Parathyroid adenoma (tissue), 2 donors: ENCODE measurements around the gene SCAMP4.

Source experiments
- H2AFZ ChIP-seq: fragments of 300-600 bp; sonication (generic); one replicate; pipeline ENCODE4 v1.7.0; 2017; ENCODE audit warnings: antibody characterized with exemption, mild to moderate bottlenecking
- H3K27ac ChIP-seq: fragments of 300-600 bp; sonication (generic); one replicate; pipeline ENCODE4 v1.7.0; 2017
- H3K27me3 ChIP-seq: fragments of 300-600 bp; sonication (generic); one replicate; pipeline ENCODE4 v1.7.0; 2017; ENCODE audit warnings: low read length; ENCODE audit not compliant: control insufficient read depth, insufficient read depth
- H3K36me3 ChIP-seq: fragments of 300-600 bp; sonication (generic); one replicate; pipeline ENCODE4 v1.7.0; 2017; ENCODE audit warnings: low read length; ENCODE audit not compliant: control insufficient read depth, insufficient read depth
- H3K4me1 ChIP-seq: fragments of 300-600 bp; sonication (generic); one replicate; pipeline ENCODE4 v1.7.0; 2017; ENCODE audit warnings: control low read depth
- H3K4me2 ChIP-seq: fragments of 300-600 bp; sonication (generic); one replicate; pipeline ENCODE4 v1.7.0; 2017; ENCODE audit warnings: low read length
- H3K4me3 ChIP-seq: fragments of 300-600 bp; sonication (generic); one replicate; pipeline ENCODE4 v1.7.0; 2017; ENCODE audit warnings: low read depth, low read length
- H3K79me2 ChIP-seq: fragments of 300-600 bp; sonication (generic); one replicate; pipeline ENCODE4 v1.7.0; 2017; ENCODE audit warnings: control low read depth
- H3K9ac ChIP-seq: fragments of 300-600 bp; sonication (generic); one replicate; pipeline ENCODE4 v1.7.0; 2017; ENCODE audit warnings: mild to moderate bottlenecking
- H3K9me3 ChIP-seq: fragments of 300-600 bp; sonication (generic); one replicate; pipeline ENCODE4 v1.7.0; 2017; ENCODE audit warnings: low read length; ENCODE audit not compliant: control insufficient read depth
- CTCF ChIP-seq: fragments of 300-600 bp; sonication (generic); IDR thresholded peaks from one replicate; pipeline ENCODE4 v1.7.0; 2017; ENCODE audit warnings: antibody characterized with exemption, mild to moderate bottlenecking
- donor health status: primary hyperparathyroidism.

The SCAMP4 gene

DNA sequence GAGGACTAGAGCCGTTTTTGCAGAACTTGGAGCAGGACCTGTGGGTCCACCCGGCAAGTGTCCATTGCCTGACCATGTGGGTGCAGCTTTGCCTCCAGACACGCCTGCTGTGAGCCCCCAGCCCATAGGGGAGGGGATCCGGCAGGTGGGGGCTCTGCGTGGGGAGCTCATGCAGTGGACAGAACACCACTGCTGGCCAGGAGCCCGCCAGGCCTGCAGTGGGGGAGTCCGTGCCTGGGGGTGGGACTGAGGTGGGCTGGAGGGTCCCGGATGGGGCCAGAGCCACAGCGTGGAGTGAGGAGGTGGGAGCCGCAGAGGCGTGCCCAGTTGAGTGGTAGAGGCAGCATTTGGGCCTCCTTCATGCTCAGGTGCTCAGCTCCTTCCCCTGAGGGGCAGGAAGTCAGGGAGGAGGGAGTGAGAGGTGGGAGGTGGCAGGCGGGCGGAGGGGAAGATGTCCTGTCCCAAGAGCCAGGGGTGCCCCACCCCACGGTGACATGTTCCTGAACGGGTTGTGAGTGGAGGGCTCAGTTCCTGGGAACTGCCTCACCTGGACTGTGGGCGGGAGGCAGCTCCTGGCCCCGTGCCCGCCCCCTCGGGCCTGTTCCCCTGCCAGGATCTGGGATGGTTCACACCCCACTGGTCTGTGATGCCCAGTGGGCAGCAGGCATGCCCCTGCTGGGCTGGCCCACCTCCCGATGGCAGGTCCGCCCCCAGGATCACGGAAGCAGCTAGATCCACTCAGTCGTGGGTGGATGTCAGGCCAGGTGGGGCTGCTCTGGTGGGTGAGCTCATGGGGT is 8.8 kb downstream of the SCAMP4 start:
- H3K79me2 ChIP-seq = peaks cover 2% of the 10 kb centered on the region
- no peaks in the 10 kb centered on the region for H3K36me3 ChIP-seq
- no peak for TF ChIP-seq CTCF
- no peaks in the 10 kb centered on the region for H3K9me3 ChIP-seq
- H3K27me3 ChIP-seq = no peaks in the 10 kb centered on the region
- H3K4me2 ChIP-seq = no peak overlapping the region
- H3K27ac ChIP-seq = no peak overlapping the region
- no peak overlapping the region for H3K9ac ChIP-seq
- no peak overlapping the region for H2AFZ ChIP-seq
- H3K4me1 ChIP-seq = peaks cover 4% of the 10 kb centered on the region
- no peak overlapping the region for H3K4me3 ChIP-seq

DNA sequence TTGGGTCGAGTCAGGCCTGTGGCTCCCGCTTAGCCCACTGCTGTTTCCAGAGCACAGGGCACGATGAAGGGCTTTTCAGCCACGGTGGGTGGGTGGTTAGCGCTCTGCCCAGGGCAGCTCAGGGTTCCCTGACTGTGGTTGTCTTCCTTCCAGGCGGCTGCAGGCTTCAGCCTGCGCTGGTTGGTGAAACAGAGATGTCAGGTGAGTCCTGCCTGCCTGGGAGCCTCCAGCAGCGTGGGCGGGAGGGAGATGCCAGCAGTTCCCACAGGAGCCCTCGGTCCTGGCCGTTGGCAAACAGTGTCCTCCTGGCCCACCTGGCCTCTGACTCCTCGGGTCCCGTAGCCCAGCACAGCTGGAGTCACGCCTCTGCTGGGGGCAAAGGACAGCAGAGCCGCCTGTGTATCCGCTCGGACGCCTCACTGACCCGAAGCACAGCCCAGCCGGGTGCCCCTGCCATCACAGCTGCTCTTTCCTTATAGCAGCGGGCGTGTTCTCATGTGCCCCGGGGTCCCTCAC is 9.7 kb downstream of the SCAMP4 start:
- Histone ChIP-seq H3K36me3 (no peaks in the 10 kb centered on the region), H3K9ac (no peak overlapping the region)
- no peak for TF ChIP-seq CTCF

DNA sequence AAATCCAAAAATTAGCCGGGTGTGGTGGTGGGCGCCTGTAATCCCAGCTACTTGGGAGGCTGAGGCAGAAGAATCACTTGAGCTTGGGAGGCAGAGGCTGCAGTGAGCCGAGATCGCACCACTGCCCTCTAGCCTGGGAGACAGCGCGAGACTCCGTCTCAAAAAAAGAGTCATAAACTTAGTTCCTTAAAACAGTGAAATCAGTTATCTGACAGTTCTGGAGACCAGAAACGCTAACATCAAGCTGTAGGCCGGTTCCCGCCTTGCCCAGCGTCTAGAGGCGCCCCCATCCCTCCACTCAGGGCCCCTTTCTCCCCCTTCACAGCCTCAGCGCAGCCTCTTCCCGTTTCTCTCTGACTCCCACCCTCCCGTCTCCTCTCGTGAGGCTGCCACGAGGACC is 11.9 kb downstream of the SCAMP4 start:
- H3K4me2 ChIP-seq = no peak overlapping the region
- H2AFZ ChIP-seq = no peak overlapping the region
- H3K27me3 ChIP-seq = no peaks in the 10 kb centered on the region
- no peak overlapping the region for H3K27ac ChIP-seq
- no peaks in the 10 kb centered on the region for H3K4me1 ChIP-seq
- H3K36me3 ChIP-seq = no peaks in the 10 kb centered on the region
- no peak for TF ChIP-seq CTCF
- H3K9me3 ChIP-seq = no peaks in the 10 kb centered on the region
- H3K9ac ChIP-seq = no peak overlapping the region
- H3K4me3 ChIP-seq = no peak overlapping the region
- H3K79me2 ChIP-seq = peaks cover 2% of the 10 kb centered on the region

More for the DNA sequence above, 9.7 kb downstream of the SCAMP4 start:
- H3K27ac ChIP-seq = no peak overlapping the region
- no peak overlapping the region for H3K4me2 ChIP-seq
- peaks cover 2% of the 10 kb centered on the region for H3K79me2 ChIP-seq
- H3K4me3 ChIP-seq = no peak overlapping the region
- no peaks in the 10 kb centered on the region for H3K9me3 ChIP-seq
- no peaks in the 10 kb centered on the region for H3K27me3 ChIP-seq
- no peaks in the 10 kb centered on the region for H3K4me1 ChIP-seq
- no peak overlapping the region for H2AFZ ChIP-seq

- no peak overlapping the region for H3K4me3 ChIP-seq
- no peak overlapping the region for H2AFZ ChIP-seq
- no peaks in the 10 kb centered on the region for H3K36me3 ChIP-seq
- no peaks in the 10 kb centered on the region for H3K27me3 ChIP-seq
- no peak overlapping the region for H3K4me2 ChIP-seq
- H3K27ac ChIP-seq = no peak overlapping the region
- H3K9ac ChIP-seq = no peak overlapping the region
- no peaks in the 10 kb centered on the region for H3K4me1 ChIP-seq
- no peaks in the 10 kb centered on the region for H3K9me3 ChIP-seq
- no peak for TF ChIP-seq CTCF
- peaks cover 2% of the 10 kb centered on the region for H3K79me2 ChIP-seq
Observed at GRCh38 chr19:1917926-1918325, 12.7 kb downstream of the SCAMP4 start.

DNA sequence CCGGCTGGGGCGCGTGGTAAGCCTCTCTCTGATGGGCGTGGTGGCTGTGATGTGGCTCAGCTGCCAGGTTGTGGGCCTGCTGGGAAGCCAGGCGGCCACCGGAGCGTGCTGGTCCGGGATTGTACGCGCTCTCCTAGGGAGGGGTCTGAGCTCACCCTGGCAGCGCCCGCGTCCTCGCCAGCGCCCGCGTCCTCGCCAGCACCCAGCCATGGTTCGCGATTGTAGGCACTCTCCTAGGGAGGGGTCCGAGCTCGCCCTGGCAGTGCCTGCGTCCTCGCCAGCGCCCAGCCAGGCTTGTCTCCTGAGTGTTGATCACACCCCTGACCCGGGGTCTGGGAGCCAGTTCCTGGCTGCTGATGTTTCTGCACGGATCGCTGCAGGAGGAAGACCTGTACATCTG is 13.8 kb downstream of the SCAMP4 start:
- no peak for TF ChIP-seq CTCF
- Histone ChIP-seq H3K36me3 (no peaks in the 10 kb centered on the region), H3K27ac (no peak overlapping the region), H3K4me2 (no peak overlapping the region), H3K4me1 (no peaks in the 10 kb centered on the region), H3K4me3 (no peak overlapping the region), H2AFZ (no peak overlapping the region), H3K27me3 (no peaks in the 10 kb centered on the region), H3K9ac (no peak overlapping the region), H3K79me2 (no peaks in the 10 kb centered on the region), H3K9me3 (no peaks in the 10 kb centered on the region)
